Sigmoid colon (tissue), 7 donors: ENCODE data around the gene ACY1. TPM values are rescaled to one million over a fixed set of nuclear protein-coding genes. Genes with fewer than 3 reads are reported as not detected.

Source experiments
- DNase-seq: peaks from one replicate; pipeline ENCODE4 v3.0.0-alpha.2; 2019
- H3K27ac ChIP-seq, 4 donors: fragments of 200-600 bp; sonication (generic); one replicate each; pipeline ENCODE4 v1.5.1; 2016 to 2019; ENCODE audit warnings: mild to moderate bottlenecking in 1 of 4
- H3K27me3 ChIP-seq, 3 donors: fragments of 200-600 bp; sonication (generic); one replicate each; pipeline ENCODE4 v1.5.1; 2019; ENCODE audit warnings: mild to moderate bottlenecking in 1 of 3
- H3K36me3 ChIP-seq, 4 donors: fragments of 200-600 bp; sonication (generic); one replicate each; pipeline ENCODE4 v1.5.1; 2016 to 2019
- H3K4me1 ChIP-seq, 4 donors: fragments of 200-600 bp; sonication (generic); one replicate each; pipeline ENCODE4 v1.5.1; 2017 to 2019
- H3K4me3 ChIP-seq, 4 donors: fragments of 200-600 bp; sonication (generic); one replicate each; pipeline ENCODE4 v1.5.1; 2017 to 2019; ENCODE audit warnings: mild to moderate bottlenecking in 2 of 4, moderate library complexity in 1 of 4
- H3K9me3 ChIP-seq, 4 donors: fragments of 200-600 bp in 3 of 4; sonication (generic) in 3 of 4; one replicate each; pipeline versions ENCODE4 v1.5.1 to v1.6.1; 2013 to 2019
- EP300 ChIP-seq, 4 donors: sonication (generic); formaldehyde crosslinking; IDR thresholded peaks; one replicate each; pipeline ENCODE4 v1.6.1; 2017; ENCODE audit warnings: antibody characterized with exemption in 4 of 4
- POLR2A ChIP-seq, 2 donors: fragments of 450-650 bp; IDR thresholded peaks; one replicate each; pipeline ENCODE4 v1.6.1; 2016; ENCODE audit warnings: antibody characterized with exemption in 2 of 2, mild to moderate bottlenecking in 2 of 2, moderate library complexity in 2 of 2
- POLR2AphosphoS5 ChIP-seq, 4 donors: sonication (generic); formaldehyde crosslinking; IDR thresholded peaks; one replicate each; pipeline ENCODE4 v1.6.1; 2017; ENCODE audit warnings: antibody characterized with exemption in 4 of 4
- WGBS, 2 donors: extraction: QIAGEN DNeasy Blood & Tissue Kit; methylation state at CpG; one replicate each; pipeline ENCODE4 v1.1.7; 2013; 5-methylcytosine and 5-hydroxymethylcytosine counted together
- intact Hi-C: fragments of 100-400 bp; cut with DNase I; formaldehyde crosslinking; loops from one replicate; pipeline ENCODE4 v1.15.1; 2023
- polyA plus RNA-seq, 3 donors: library from polyadenylated mRNA; stranded (reverse); fragments of 200-250 nt; gene quantifications; one replicate each; pipeline ENCODE4 v1.2.3, GENCODE V29; 2013
- total RNA-seq, 4 donors: library from RNA; depleted of rRNA; stranded (reverse); fragments of >200 nt; gene quantifications; one replicate each; pipeline ENCODE4 v1.1.0, GENCODE V29; 2016
- TF ChIP-seq, protein P1 (sequence below), 4 experiments: fragments of 450-650 bp in 3 of 4; fragments of 200-600 bp in 1 of 4; IDR thresholded peaks; one replicate each; pipeline ENCODE4 v1.5.1; 2016 to 2019; ENCODE audit warnings: antibody characterized with exemption in 4 of 4, mild to moderate bottlenecking in 3 of 4, moderate library complexity in 2 of 4
- donor health status: healthy with polysubstance abuse.
- donor health status: Bipolar disorder and iron deficiency.
- donor health status: healthy.

ACY1 gene
- total and polyA plus RNA-seq, 7 donors: 1.4 to 279 (median 25.3) TPM

DNA sequence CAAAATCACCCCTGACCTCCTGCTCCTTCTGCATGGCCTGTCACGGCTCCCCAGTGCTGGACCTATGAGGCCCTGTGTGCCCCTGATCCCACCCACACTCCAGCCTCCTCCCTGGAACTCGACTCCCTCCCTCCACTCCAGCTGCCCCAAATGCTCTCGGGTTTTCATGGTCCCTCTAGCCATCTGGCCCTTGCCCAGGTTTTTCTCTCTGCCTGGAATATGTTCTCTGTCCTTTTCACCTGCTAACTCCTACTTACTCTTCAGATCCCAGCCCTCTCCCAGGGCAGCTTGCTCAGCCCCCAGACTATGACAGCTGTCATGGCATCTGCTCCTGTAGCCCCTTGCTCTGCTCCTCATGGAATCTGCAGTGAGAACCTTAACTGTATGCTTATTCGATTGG, 42.7 kb downstream of the ACY1 start:
- Histone ChIP-seq H3K27ac (no peak overlapping the region), H3K27me3 (no peaks in the 10 kb centered on the region), H3K4me1 (peaks cover 0 to 19% (median 18%) of the 10 kb centered on the region in 4 donors), H3K36me3 (no peaks in the 10 kb centered on the region), H3K9me3 (no peaks in the 10 kb centered on the region), H3K4me3 (no peak overlapping the region)
- no peak for DNase-seq
- intact Hi-C loops: no loop called here
- TF ChIP-seq POLR2A (IDR thresholded peaks at IDR 0.05) (no peak), POLR2AphosphoS5 (IDR thresholded peaks at IDR 0.05) (no peak), EP300 (IDR thresholded peaks at IDR 0.05) (no peak)
- TF ChIP-seq, protein P1, sequence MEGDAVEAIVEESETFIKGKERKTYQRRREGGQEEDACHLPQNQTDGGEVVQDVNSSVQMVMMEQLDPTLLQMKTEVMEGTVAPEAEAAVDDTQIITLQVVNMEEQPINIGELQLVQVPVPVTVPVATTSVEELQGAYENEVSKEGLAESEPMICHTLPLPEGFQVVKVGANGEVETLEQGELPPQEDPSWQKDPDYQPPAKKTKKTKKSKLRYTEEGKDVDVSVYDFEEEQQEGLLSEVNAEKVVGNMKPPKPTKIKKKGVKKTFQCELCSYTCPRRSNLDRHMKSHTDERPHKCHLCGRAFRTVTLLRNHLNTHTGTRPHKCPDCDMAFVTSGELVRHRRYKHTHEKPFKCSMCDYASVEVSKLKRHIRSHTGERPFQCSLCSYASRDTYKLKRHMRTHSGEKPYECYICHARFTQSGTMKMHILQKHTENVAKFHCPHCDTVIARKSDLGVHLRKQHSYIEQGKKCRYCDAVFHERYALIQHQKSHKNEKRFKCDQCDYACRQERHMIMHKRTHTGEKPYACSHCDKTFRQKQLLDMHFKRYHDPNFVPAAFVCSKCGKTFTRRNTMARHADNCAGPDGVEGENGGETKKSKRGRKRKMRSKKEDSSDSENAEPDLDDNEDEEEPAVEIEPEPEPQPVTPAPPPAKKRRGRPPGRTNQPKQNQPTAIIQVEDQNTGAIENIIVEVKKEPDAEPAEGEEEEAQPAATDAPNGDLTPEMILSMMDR (IDR thresholded peaks at IDR 0.05): no peak
- WGBS, 2 donors: 75 to 76% methylated on average over 4 of the region's 4 CpGs

DNA sequence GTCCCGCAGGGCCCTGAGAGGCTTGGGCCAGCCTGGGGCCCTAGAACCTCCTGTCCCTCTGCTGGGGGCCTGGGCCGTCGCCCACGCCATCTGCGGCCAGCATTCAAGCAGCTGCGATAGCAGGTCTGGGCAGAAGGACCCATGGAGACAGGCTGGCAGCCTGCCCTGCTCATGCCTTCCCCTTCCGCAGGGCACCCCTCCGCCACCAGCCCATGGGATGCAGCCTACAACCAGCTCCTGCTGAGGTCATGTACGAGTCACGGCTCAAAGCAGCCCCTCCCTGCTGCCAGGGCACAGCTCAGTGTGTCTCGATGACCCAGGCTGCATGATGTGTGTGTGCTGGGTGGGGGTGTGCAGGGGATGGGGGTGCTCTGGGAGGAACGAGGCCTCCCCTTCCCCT, 45.2 kb downstream of the ACY1 start:
- Histone ChIP-seq H3K27ac (no peak overlapping the region), H3K9me3 (no peaks in the 10 kb centered on the region), H3K27me3 (no peaks in the 10 kb centered on the region), H3K4me3 (no peak overlapping the region), H3K4me1 (peaks cover 0 to 3% (median under 1%) of the 10 kb centered on the region in 4 donors), H3K36me3 (no peaks in the 10 kb centered on the region)
- 86 to 87% methylated on average over 12 of the region's 12 CpGs for WGBS, 2 donors
- intact Hi-C loops: no loop called here
- TF ChIP-seq EP300 (IDR thresholded peaks at IDR 0.05): no peak
- TF ChIP-seq, protein P1 (IDR thresholded peaks at IDR 0.05): no peak
- TF ChIP-seq POLR2A (IDR thresholded peaks at IDR 0.05): no peak
- no peak for TF ChIP-seq POLR2AphosphoS5 (IDR thresholded peaks at IDR 0.05)
- DNase-seq: no peak

DNA sequence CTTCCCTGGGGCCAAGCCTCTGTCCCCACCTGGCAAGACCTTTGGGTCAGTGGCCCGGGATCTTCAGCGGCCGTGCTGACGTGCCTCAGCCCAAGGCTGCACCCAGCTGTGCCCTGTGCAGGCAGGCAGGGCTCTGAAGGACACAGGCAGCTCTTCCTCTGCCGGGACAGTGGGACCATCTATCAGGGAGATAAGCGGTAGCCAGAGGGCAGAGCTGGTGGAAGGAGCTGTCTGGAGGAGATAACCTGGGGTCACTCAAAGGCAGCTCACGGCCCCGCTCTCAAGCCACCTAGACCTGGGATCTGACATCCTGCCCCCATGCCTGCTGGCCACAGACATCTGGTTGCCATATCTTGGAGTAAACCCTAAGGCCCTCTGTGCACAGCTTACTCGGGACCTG, 45.7 kb downstream of the ACY1 start:
- Histone ChIP-seq H3K27me3 (no peaks in the 10 kb centered on the region), H3K36me3 (no peaks in the 10 kb centered on the region), H3K4me1 (no peaks in the 10 kb centered on the region), H3K9me3 (no peaks in the 10 kb centered on the region), H3K4me3 (no peak overlapping the region), H3K27ac (no peak overlapping the region)
- 86 to 89% methylated on average over 9 of the region's 9 CpGs for WGBS, 2 donors
- TF ChIP-seq POLR2AphosphoS5 (IDR thresholded peaks at IDR 0.05): no peak
- TF ChIP-seq, protein P1 (IDR thresholded peaks at IDR 0.05): no peak
- TF ChIP-seq POLR2A (IDR thresholded peaks at IDR 0.05): no peak
- TF ChIP-seq EP300 (IDR thresholded peaks at IDR 0.05): no peak
- intact Hi-C loops: no loop called here
- DNase-seq: no peak

DNA sequence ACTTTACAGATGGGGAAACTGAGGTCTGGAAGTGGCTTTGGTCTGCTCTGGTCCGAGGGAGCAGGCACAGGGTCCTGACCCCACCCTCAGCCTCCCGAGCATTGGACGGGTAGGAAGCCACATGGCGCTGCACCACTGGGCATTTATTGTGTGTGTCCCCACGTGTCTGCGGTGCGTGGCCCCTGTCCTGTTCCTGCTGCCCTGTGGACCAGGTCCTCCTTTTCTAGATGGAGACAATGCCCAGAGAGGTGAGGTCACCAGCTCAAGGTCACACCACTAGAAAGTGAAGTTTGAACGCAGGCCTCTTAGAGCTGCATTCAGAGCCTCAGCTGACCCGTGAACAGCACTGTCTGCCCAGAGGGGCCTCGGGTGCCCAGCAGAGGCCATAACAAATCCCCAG, 46.2 kb downstream of the ACY1 start:
- no peak overlapping the region for H3K27ac ChIP-seq
- no peaks in the 10 kb centered on the region for H3K9me3 ChIP-seq
- H3K27me3 ChIP-seq: no peaks in the 10 kb centered on the region
- DNase-seq: no peak
- no peaks in the 10 kb centered on the region for H3K4me1 ChIP-seq
- H3K36me3 ChIP-seq: no peaks in the 10 kb centered on the region
- no peak overlapping the region for H3K4me3 ChIP-seq
- intact Hi-C loops: no loop called here
- TF ChIP-seq, protein P1 (IDR thresholded peaks at IDR 0.05): no peak
- TF ChIP-seq POLR2A (IDR thresholded peaks at IDR 0.05) (no peak), EP300 (IDR thresholded peaks at IDR 0.05) (no peak), POLR2AphosphoS5 (IDR thresholded peaks at IDR 0.05) (no peak)
- 91 to 92% methylated on average over 10 of the region's 10 CpGs for WGBS, 2 donors

DNA sequence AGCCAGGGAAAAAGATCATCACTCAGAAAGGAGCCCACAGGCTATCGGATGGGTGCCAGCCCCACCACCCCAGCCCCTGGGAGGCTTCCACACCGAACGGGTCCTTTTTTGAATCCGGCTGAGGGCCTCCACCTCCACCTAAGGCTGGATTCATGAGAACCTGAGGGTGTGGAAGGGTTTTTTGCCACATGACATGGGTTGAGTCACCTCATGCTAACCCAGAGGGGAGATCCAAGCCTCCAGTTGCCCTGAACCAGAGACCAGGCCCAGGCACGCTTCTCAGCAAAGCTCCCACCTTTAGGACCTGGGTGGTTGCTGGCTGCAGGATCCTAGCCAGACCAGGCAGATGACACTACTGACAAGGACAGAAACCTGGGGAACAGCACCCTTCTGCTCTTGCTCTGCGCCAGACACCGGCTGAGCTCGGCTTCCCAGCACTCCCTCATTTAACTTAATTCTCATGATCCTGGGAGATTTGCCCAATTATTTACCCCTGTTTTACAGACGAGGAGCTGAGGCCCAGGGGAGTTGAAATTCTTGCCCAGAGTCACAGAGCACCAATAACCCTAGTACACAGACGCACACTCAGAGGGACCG, 47.5 kb downstream of the ACY1 start:
- H3K4me3 ChIP-seq: no peak overlapping the region
- DNase-seq: no peak
- TF ChIP-seq POLR2AphosphoS5 (IDR thresholded peaks at IDR 0.05): no peak
- no peak for TF ChIP-seq EP300 (IDR thresholded peaks at IDR 0.05)
- TF ChIP-seq, protein P1 (IDR thresholded peaks at IDR 0.05): no peak
- no peak for TF ChIP-seq POLR2A (IDR thresholded peaks at IDR 0.05)
- H3K4me1 ChIP-seq: no peaks in the 10 kb centered on the region
- no peaks in the 10 kb centered on the region for H3K36me3 ChIP-seq
- intact Hi-C loops: no loop called here
- H3K9me3 ChIP-seq: no peaks in the 10 kb centered on the region
- no peaks in the 10 kb centered on the region for H3K27me3 ChIP-seq
- H3K27ac ChIP-seq: no peak overlapping the region
- 89 to 94% methylated on average over 11 of the region's 11 CpGs for WGBS, 2 donors
